A549 (cell line): ENCODE measurements around the gene PIGL.

Experiments
- CHD4 ChIP-seq: fragments of 200-600 bp; sonication (generic); IDR thresholded peaks from 2 replicates; pipeline ENCODE4 v1.6.1; 2016; ENCODE audit warnings: antibody characterized with exemption, mild to moderate bottlenecking, borderline replicate concordance
- ESRRA ChIP-seq: fragments of 150-350 bp; IDR thresholded peaks from 2 replicates; pipeline ENCODE4 v1.6.1; 2014; ENCODE audit warnings: mild to moderate bottlenecking, low read length, borderline replicate concordance
- HOXA7 ChIP-seq: fragments of 250-450 bp; sonication (Bioruptor Pico); IDR thresholded peaks from 2 replicates; pipeline ENCODE4 v1.5.0; 2020; ENCODE audit warnings: mild to moderate bottlenecking, moderate library complexity
- MYC ChIP-seq: IDR thresholded peaks from 2 replicates; pipeline ENCODE4 v1.6.1; 2012; ENCODE audit warnings: mild to moderate bottlenecking, inconsistent platforms, low read length, improper control_type of control experiment, borderline replicate concordance
- NR3C1 ChIP-seq: fragments of >200 bp; sonication (Bioruptor Twin); formaldehyde crosslinking; IDR thresholded peaks from 3 replicates; pipeline ENCODE4 v1.6.1; 2017
- TF ChIP-seq, protein P1 (sequence below): fragments of >200 bp; sonication (Bioruptor Twin); formaldehyde crosslinking; IDR thresholded peaks from 3 replicates; pipeline ENCODE4 v1.5.1; 2016
- TF ChIP-seq, protein P2 (sequence below): fragments of 450-650 bp; IDR thresholded peaks from 2 replicates; pipeline ENCODE4 v1.6.1; 2014; ENCODE audit warnings: antibody characterized with exemption

DNA sequence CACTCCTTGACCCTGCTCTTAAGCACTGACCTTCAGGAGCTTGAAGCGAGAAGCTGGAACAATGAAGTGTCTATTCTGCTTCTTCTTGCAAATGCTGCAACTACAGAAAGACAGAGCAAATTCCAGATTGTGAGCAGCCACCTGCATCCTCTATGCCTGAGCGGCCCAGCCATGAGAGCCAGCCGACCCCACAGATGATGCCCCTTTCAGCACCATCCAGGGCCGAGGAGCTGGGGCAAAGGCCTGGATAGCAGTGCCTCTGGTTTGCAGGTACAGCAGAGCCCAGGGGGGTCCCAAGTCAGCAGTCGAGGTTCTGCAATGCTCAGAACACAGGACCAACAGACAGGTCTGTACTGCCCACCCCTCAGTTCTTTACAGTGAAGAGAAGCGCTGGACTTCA is 131.6 kb downstream of the PIGL start:
- no peak for TF ChIP-seq CHD4
- TF ChIP-seq, protein P1, sequence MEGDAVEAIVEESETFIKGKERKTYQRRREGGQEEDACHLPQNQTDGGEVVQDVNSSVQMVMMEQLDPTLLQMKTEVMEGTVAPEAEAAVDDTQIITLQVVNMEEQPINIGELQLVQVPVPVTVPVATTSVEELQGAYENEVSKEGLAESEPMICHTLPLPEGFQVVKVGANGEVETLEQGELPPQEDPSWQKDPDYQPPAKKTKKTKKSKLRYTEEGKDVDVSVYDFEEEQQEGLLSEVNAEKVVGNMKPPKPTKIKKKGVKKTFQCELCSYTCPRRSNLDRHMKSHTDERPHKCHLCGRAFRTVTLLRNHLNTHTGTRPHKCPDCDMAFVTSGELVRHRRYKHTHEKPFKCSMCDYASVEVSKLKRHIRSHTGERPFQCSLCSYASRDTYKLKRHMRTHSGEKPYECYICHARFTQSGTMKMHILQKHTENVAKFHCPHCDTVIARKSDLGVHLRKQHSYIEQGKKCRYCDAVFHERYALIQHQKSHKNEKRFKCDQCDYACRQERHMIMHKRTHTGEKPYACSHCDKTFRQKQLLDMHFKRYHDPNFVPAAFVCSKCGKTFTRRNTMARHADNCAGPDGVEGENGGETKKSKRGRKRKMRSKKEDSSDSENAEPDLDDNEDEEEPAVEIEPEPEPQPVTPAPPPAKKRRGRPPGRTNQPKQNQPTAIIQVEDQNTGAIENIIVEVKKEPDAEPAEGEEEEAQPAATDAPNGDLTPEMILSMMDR: no peak
- no peak for TF ChIP-seq MYC
- TF ChIP-seq NR3C1: no peak
- TF ChIP-seq, protein P2, sequence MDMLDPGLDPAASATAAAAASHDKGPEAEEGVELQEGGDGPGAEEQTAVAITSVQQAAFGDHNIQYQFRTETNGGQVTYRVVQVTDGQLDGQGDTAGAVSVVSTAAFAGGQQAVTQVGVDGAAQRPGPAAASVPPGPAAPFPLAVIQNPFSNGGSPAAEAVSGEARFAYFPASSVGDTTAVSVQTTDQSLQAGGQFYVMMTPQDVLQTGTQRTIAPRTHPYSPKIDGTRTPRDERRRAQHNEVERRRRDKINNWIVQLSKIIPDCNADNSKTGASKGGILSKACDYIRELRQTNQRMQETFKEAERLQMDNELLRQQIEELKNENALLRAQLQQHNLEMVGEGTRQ: no peak
- TF ChIP-seq HOXA7 (CRISPR knock-in tag): no peak
- TF ChIP-seq ESRRA: no peak
